T47D (cell line): Measurements from ENCODE around the gene PRDM1.

ENCODE experiments used
- DNase-seq, 2 experiments: peaks; one replicate each; pipeline versions ENCODE4 v3.0.0 to v3.0.0-alpha.2; 2011 to 2012; ENCODE audit warnings: low read depth in 1 of 2, low spot score in 1 of 2
- JUND ChIP-seq: IDR thresholded peaks from 2 replicates; pipeline ENCODE4 v1.6.1; 2012; ENCODE audit warnings: low read depth
- in situ Hi-C: cut with HindIII; loops from 2 replicates; pipeline ENCODE4 v1.10.0; 2016; ENCODE audit warnings: low sequenced_read_pairs, low pct_unique_long_range_greater_than_20kb

Gene PRDM1

DNA sequence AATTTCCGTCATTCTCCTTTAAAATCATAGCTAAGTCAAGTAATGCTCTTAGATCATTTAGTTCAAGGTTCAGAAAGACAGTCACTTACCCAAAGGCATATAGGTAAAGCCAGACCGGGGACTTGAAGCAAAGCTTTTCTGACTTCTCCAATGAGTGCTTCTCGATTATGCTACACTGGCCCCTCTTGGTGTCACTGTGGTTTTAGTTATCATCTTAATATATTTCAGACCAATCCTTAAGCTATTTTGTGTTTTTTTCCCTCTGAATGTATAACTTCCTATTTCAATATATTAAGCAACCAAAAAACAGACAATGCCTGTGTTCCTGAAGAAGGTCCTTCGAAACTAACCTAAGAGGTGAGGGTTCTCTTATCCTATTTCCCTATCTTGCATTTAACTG lies 3.9 kb downstream of the PRDM1 start:
- no peak for DNase-seq
- in situ Hi-C loops = no loop called here
- TF ChIP-seq JUND = no peak

DNA sequence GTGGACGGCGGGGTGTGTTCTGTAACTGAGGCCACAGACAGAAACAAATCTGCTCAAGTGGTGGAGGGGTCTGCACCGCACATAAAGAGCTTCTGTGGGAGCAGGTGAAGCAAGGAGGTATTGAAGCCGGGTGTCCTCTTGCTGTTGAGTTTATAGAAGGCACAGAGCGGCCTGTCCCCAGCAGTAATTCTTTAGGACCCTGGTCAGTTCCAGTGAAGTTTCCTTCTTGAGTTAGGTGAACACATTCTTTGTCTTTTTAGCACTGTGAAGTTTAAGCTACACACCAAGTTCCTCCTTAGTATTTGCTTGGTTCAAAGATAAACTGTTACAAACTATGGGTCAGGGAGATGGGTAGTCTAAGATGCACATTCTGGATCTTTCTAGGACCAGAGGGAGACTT lies 6.1 kb downstream of the PRDM1 start:
- TF ChIP-seq JUND = no peak
- in situ Hi-C loops = no loop called here
- no peak for DNase-seq

DNA sequence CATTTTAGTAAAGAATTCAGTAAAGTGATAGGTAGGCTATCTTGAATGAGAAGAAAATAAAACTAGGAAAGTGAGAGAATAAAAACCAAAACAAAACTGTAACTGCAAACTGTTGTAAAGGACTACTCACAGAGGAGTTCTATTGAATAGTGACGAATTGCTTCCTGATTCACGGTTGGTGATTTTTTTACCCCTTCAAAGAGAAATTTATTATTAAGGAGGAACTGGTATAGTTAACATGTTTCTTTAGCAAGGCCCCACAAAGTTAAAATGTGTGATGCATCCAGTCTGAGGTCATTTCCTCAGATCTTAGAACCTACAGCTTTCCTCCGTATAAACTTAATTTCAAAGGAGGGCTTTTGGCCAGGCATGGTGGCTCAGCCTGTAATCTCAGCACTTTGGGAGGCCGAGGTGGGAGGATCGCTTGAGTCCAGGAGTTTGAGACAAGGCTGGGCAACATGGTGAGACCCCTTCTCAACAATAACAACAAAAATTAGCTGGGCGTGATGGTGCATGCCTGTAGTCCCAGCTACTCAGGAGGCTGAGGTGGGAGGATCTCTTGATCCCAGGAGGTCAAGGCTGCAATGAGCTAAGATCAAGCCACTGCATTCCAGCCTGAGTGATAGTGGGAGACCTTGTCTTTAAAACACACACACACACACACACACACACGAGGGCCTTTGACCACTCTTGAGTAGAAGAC lies 8.3 kb downstream of the PRDM1 start:
- in situ Hi-C loops = no loop called here
- TF ChIP-seq JUND = no peak
- no peak for DNase-seq

DNA sequence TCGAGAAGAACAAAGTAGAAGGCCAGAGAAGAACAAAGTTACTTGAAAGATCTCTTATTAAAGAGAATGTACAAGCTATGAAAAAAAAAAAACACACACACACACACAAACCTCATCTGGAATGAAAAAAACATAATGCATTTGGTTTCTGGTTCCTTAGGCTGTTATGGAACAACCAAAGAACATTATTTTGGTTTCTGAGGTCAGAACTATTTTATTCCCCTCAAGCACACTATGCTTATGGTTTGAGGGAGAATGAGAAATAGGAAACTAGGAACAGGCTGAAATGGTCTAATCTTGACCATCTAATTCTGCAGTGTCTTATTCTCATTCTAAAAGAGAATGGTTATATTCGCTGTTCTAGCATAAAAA lies 8.8 kb downstream of the PRDM1 start:
- no peak for TF ChIP-seq JUND
- in situ Hi-C loops = no loop called here
- no peak for DNase-seq

DNA sequence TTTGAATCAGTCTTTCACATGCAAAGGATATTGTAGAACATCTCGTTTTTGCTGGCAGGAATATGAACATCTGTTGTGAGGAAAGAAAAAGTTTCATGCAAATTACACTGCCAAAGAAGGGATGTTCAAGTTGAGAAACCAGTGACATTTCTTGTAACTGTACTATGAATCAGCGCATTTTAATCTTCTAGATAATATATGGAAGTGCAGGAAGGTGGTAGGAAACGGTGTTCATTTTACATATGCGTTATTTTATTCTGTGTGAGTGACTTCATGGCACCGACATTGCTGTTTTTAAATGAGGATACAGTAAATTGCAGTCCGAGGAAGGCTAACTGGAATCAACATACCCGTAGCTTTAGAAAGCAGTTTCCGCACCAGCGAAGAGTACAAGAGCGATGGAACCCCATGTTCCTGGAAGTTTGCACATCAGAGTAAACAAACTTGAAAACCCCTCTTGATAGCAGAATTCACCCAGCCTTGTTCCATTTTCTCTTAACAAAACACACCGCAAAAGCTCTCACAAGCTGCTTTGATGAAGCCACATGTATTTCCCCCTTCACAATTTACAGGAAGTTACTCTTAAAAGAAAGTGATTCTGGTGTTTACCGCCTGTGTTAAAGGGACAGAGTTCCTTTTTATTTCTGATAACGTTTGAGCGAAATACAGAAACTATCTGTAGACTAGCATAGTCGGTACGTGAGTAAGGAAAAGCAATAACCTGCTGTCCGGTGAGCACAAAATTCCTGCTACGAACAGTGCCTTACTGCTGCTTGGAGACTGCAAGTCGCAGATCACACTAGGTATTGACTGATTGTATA lies 11.5 kb downstream of the PRDM1 start:
- in situ Hi-C loops = no loop called here
- DNase-seq = no peak
- TF ChIP-seq JUND = no peak

DNA sequence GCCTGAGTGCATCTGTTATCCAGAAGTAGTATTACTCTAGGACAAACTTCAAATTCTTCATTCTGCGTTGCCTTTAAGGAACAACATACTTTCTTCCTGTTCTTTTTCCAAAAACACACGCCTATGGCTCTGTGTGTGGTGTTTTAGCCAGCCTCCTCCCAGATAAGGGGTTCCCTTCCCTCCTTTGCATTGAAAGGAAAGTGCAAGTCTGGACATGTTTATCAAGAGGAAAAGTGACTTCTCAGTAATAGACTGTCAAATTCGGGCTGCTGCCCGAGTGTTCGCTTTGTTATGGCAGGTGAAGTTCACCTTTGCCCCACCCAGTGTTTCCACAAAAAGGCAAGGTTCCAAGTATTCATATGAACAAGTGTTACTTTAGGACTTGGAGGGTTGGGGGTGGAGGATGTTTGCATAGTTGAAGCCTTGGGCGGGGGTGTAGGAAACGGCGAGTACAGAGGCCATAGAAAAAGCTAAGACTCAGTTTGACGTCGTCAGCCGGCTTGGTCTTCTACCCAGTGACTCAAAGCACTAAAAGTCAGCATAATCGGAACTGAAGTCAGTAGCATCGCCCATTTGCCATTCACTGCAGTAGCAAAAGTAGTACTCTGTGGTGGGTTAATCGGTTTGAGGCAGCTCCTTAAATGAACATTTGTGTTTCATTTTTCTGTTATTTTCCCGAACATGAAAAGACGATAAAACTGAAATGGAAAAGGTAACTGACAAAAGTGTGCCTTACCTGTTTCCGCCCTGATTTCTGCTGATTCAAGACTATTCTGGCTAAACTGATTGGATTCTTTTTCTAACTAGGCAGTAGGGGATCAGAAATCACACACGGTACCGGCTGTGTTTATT lies 12.5 kb downstream of the PRDM1 start:
- in situ Hi-C loops = no loop called here
- TF ChIP-seq JUND = no peak
- DNase-seq = no peak

DNA sequence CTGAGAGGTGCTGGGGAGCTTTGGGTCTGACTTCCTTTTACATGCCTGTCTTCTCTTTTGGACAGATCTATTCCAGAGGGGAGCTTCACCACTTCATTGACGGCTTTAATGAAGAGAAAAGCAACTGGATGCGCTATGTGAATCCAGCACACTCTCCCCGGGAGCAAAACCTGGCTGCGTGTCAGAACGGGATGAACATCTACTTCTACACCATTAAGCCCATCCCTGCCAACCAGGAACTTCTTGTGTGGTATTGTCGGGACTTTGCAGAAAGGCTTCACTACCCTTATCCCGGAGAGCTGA lies 13.1 kb downstream of the PRDM1 start:
- no peak for TF ChIP-seq JUND
- in situ Hi-C loops = no loop called here
- no peak for DNase-seq

DNA sequence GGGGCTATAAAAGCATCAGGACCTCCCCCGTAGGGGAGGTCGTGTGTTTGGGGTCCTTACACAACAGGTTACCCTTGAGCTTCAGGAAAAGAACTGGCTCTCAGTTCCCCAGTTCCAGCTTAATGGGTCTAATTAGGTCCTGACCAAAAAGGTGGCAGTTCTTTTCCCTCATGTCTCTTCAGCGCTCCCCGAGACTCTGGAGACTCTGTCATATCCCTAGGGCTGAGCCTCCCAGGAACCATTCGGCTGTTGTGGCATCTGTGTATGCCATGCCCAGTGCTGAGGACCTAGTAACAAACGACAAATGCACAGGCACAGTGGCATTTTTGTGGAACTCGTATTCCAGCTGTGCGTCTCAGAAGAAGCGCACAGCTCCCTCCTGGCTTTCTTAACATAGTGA lies 14.6 kb downstream of the PRDM1 start:
- in situ Hi-C loops = no loop called here
- DNase-seq = no peak
- no peak for TF ChIP-seq JUND

DNA sequence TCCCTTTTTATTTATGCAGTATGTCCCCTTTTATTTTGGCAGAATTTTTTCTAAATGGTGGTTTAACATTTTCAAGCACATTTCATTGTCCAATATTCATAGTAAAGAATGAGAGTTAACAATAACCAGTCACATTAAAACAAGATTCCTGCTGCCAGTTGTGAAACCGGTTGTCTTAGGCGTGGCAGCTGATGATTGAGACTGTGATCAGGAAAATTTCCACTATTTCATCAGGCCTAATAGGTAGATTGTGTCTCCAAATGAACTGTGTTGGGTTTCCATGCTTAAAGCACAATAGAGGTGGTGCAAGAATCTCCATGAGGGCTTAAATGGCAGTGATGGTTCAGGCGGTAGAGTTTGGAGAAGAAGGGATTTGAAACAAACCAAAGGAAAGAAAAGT lies 15.3 kb downstream of the PRDM1 start:
- TF ChIP-seq JUND = no peak
- in situ Hi-C loops = no loop called here
- no peak for DNase-seq

DNA sequence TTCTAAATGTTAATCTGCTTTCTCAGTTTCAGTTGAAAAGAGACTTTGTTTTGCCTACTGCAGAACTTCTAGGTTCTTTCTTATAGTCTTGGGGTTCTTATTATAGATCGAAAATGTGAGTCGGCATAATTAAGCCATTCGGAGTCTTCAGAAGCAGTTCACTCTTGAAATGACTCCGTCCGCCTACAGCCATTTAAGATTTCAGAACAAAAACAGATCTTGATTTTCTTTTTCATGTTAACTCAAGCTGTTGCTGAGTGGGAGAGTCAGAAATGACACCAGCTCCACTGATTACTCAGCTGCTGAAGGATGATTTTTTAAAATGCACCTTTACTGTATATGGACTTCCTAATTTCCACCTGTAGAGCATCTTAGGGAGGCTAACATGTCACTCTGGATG lies 15.9 kb downstream of the PRDM1 start:
- no peak for TF ChIP-seq JUND
- DNase-seq = no peak
- in situ Hi-C loops = no loop called here

DNA sequence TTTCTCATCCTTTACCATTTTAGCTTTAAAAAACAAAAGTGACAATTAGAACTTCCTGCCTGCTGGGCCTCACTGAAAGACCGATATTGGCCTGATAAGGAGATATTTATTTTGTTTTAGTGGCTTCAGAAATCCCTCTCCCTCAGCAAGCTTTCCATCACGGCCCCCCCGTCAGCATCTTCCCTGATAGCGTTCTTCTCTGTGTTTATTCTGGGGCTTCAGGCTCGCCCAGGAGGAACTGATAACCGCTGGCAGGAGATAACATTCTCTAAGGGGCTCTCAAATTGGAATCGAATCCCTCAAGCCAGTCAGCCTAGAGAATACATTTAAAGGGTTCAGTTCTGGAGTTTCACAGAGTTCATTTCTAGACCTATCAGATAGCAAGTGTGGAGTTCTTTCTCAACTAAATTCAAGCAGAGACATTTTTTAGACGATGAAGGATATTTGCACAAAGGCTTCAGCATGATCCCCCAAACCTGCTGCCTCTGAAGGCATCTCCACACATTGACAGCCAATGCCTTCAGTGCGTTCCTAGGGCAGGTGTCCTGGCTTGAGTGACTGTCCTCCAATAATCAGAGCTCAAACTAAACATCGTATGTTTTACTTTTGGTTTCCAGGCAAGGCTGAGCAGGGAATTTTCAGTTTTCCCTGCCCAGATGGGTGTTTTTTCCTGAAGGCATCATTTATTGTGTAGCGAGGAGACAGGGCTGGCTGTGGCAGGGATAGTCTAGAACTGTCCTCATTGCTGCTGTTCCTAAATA lies 17.0 kb downstream of the PRDM1 start:
- DNase-seq = no peak
- no peak for TF ChIP-seq JUND
- in situ Hi-C loops = no loop called here

DNA sequence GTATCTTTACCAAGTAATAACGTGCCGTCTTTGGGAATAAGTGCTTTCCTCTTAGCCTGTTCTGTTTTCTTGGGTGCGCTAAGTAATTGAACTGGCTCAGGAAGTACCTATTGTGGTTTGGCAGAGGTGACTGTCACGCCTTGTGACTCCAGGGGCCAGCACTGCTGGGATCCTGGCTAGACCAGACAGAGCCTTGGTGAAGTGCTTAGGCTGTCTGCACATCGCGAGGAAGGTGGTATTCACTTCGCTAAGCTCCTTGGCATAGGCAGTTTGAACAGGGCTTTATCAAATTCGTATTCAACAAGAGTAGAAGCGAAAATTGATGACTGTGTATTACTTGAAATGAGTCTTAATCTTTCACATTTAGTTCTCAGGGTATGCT lies 17.6 kb downstream of the PRDM1 start:
- DNase-seq = peak; percentile 64 to 65
- in situ Hi-C loops = no loop called here
- TF ChIP-seq JUND = no peak
